KMS-11 (cell line): Measurements from ENCODE around the gene LRRC14B.

Experiments used
- H2AFZ ChIP-seq: fragments of 200-600 bp; sonication (generic); 2 replicates; pipeline ENCODE4 v1.6.1; 2016; ENCODE audit warnings: antibody characterized with exemption, mixed run types, low read depth
- H3K27ac ChIP-seq: fragments of 200-600 bp; sonication (generic); 2 replicates; pipeline ENCODE4 v1.6.1; 2016; ENCODE audit warnings: mild to moderate bottlenecking, mixed run types
- H3K27me3 ChIP-seq: fragments of 200-600 bp; sonication (generic); 2 replicates; pipeline ENCODE4 v1.6.1; 2017; ENCODE audit warnings: mild to moderate bottlenecking, low read depth, mixed run types, moderate library complexity; ENCODE audit not compliant: insufficient read depth
- H3K36me3 ChIP-seq: fragments of 200-600 bp; sonication (generic); 2 replicates; pipeline ENCODE4 v1.6.1; 2017; ENCODE audit warnings: mild to moderate bottlenecking, mixed run types; ENCODE audit not compliant: insufficient read depth
- H3K4me1 ChIP-seq: fragments of 200-600 bp; sonication (generic); 2 replicates; pipeline ENCODE4 v1.6.1; 2016; ENCODE audit warnings: mild to moderate bottlenecking, low read depth, mixed run types; ENCODE audit not compliant: poor library complexity, severe bottlenecking
- H3K4me2 ChIP-seq: fragments of 200-600 bp; sonication (generic); 2 replicates; pipeline ENCODE4 v1.7.0; 2016; ENCODE audit warnings: mild to moderate bottlenecking, mixed run types
- H3K4me3 ChIP-seq: fragments of 200-600 bp; sonication (generic); IDR thresholded peaks from 2 replicates; pipeline ENCODE4 v1.6.1; 2017; ENCODE audit warnings: low read depth, low read length, mixed read lengths; ENCODE audit not compliant: insufficient read depth
- H3K79me2 ChIP-seq: fragments of 200-600 bp; sonication (generic); 2 replicates; pipeline ENCODE4 v1.6.1; 2016; ENCODE audit warnings: low read depth, mixed run types; ENCODE audit not compliant: insufficient read depth
- H3K9ac ChIP-seq: fragments of 200-600 bp; sonication (generic); 2 replicates; pipeline ENCODE4 v1.6.1; 2016; ENCODE audit warnings: mild to moderate bottlenecking, mixed run types
- H4K20me1 ChIP-seq: fragments of 200-600 bp; sonication (generic); 2 replicates; pipeline ENCODE4 v1.6.1; 2016; ENCODE audit warnings: mild to moderate bottlenecking, mixed run types; ENCODE audit not compliant: insufficient read depth
- CTCF ChIP-seq: fragments of 200-600 bp; sonication (generic); conservative IDR thresholded peaks from 2 replicates; pipeline ENCODE4 v1.6.1; 2017; ENCODE audit warnings: low read depth, mild to moderate bottlenecking, antibody characterized with exemption, low read length, moderate library complexity, mixed read lengths

Gene LRRC14B

GRCh38 chr5:178110-178509, 13.2 kb upstream of the LRRC14B start:
- Histone ChIP-seq H3K4me1 (no peaks in the 10 kb centered on the region), H3K4me2 (no peak overlapping the region), H3K27me3 (no peaks in the 10 kb centered on the region), H3K27ac (no peak overlapping the region), H3K9ac (no peak overlapping the region), H3K4me3 (no peak overlapping the region), H3K79me2 (no peaks in the 10 kb centered on the region), H2AFZ (no peak overlapping the region), H3K36me3 (no peaks in the 10 kb centered on the region), H4K20me1 (no peaks in the 10 kb centered on the region)
- TF ChIP-seq CTCF: no peak

GRCh38 chr5:179401-179800, 11.9 kb upstream of the LRRC14B start:
- H2AFZ ChIP-seq: no peak overlapping the region
- H3K4me3 ChIP-seq: no peak overlapping the region
- H3K4me1 ChIP-seq: no peaks in the 10 kb centered on the region
- H3K9ac ChIP-seq: no peak overlapping the region
- no peak for TF ChIP-seq CTCF
- H4K20me1 ChIP-seq: no peaks in the 10 kb centered on the region
- H3K4me2 ChIP-seq: no peak overlapping the region
- no peak overlapping the region for H3K27ac ChIP-seq
- no peaks in the 10 kb centered on the region for H3K36me3 ChIP-seq
- no peaks in the 10 kb centered on the region for H3K27me3 ChIP-seq
- no peaks in the 10 kb centered on the region for H3K79me2 ChIP-seq

GRCh38 chr5:180286-180918, 10.9 kb upstream of the LRRC14B start:
- Histone ChIP-seq H3K9ac (no peak overlapping the region), H3K4me2 (no peak overlapping the region), H3K27me3 (no peaks in the 10 kb centered on the region), H3K4me1 (no peaks in the 10 kb centered on the region), H4K20me1 (no peaks in the 10 kb centered on the region), H3K79me2 (no peaks in the 10 kb centered on the region), H3K36me3 (no peaks in the 10 kb centered on the region), H3K27ac (no peak overlapping the region), H2AFZ (no peak overlapping the region), H3K4me3 (no peak overlapping the region)
- no peak for TF ChIP-seq CTCF

- no peaks in the 10 kb centered on the region for H3K36me3 ChIP-seq
- H3K4me3 ChIP-seq: no peak overlapping the region
- no peak for TF ChIP-seq CTCF
- no peak overlapping the region for H3K27ac ChIP-seq
- no peaks in the 10 kb centered on the region for H4K20me1 ChIP-seq
- no peaks in the 10 kb centered on the region for H3K79me2 ChIP-seq
- no peak overlapping the region for H3K9ac ChIP-seq
- H2AFZ ChIP-seq: no peak overlapping the region
- H3K4me2 ChIP-seq: no peak overlapping the region
- H3K4me1 ChIP-seq: no peaks in the 10 kb centered on the region
- no peaks in the 10 kb centered on the region for H3K27me3 ChIP-seq
These were observed 10.1 kb upstream of the LRRC14B start for GRCh38 chr5:181160-181559.
